Neuronal stem cell (in vitro differentiated cells): ENCODE data around the gene C3orf70.

ENCODE experiments used
- DNase-seq: peaks from one replicate; pipeline ENCODE4 v3.0.0-alpha.2; 2013; ENCODE audit warnings: low spot score
- H2AFZ ChIP-seq: one replicate; pipeline ENCODE4 v1.6.1; 2013; ENCODE audit warnings: mild to moderate bottlenecking, low read length, inconsistent platforms
- H2AK5ac ChIP-seq: 2 replicates; pipeline ENCODE4 v1.6.1; 2013; ENCODE audit warnings: low read depth, mild to moderate bottlenecking, inconsistent platforms, low read length, moderate library complexity, mixed read lengths
- H2BK120ac ChIP-seq: 2 replicates; pipeline ENCODE4 v1.6.1; 2013; ENCODE audit warnings: low read depth, mild to moderate bottlenecking, inconsistent platforms, low read length, moderate library complexity, mixed read lengths
- H2BK12ac ChIP-seq: one replicate; pipeline ENCODE4 v1.6.1; 2013; ENCODE audit warnings: low read length, inconsistent platforms
- H2BK15ac ChIP-seq: 2 replicates; pipeline ENCODE4 v1.6.1; 2013; ENCODE audit warnings: mild to moderate bottlenecking, low read length, inconsistent platforms, mixed read lengths
- H2BK5ac ChIP-seq: one replicate; pipeline ENCODE4 v1.6.1; 2013; ENCODE audit warnings: inconsistent platforms, mild to moderate bottlenecking, low read length, moderate library complexity
- H3K14ac ChIP-seq: one replicate; pipeline ENCODE4 v1.6.1; 2013; ENCODE audit warnings: low read length, inconsistent platforms
- H3K18ac ChIP-seq: 2 replicates; pipeline ENCODE4 v1.6.1; 2013; ENCODE audit warnings: low read length, inconsistent platforms
- H3K23ac ChIP-seq: 2 replicates; pipeline ENCODE4 v1.6.1; 2013; ENCODE audit warnings: low read depth, mild to moderate bottlenecking, mixed read lengths, low read length, inconsistent platforms; ENCODE audit not compliant: poor library complexity
- H3K27ac ChIP-seq: replicated peaks from 3 replicates; pipeline ENCODE4 v1.5.1; 2013; ENCODE audit warnings: low read length, inconsistent platforms
- H3K27me3 ChIP-seq, 3 experiments: 2 replicates each; pipeline ENCODE4 v1.6.1; 2013; ENCODE audit warnings: low read length in 3 of 3, mild to moderate bottlenecking in 2 of 3, inconsistent platforms in 1 of 3, low read depth in 1 of 3, mixed read lengths in 1 of 3, moderate library complexity in 1 of 3; ENCODE audit not compliant: control insufficient read depth in 3 of 3, insufficient read depth in 3 of 3
- H3K36me3 ChIP-seq, 2 donors: replicated peaks in 1 of 2; 2 replicates each; pipeline ENCODE4 v1.6.1; 2013; ENCODE audit warnings: low read length in 2 of 2; ENCODE audit not compliant: control insufficient read depth in 2 of 2, insufficient read depth in 2 of 2
- H3K4ac ChIP-seq: 2 replicates; pipeline ENCODE4 v1.6.1; 2013; ENCODE audit warnings: inconsistent platforms, mild to moderate bottlenecking, low read length, moderate library complexity
- H3K4me1 ChIP-seq, 2 donors: 1 replicate in 1 of 2; 2 replicates in 1 of 2; pipeline ENCODE4 v1.6.1; 2013; ENCODE audit warnings: low read length in 2 of 2, low read depth in 1 of 2; ENCODE audit not compliant: control insufficient read depth in 2 of 2, insufficient read depth in 1 of 2
- H3K4me2 ChIP-seq: one replicate; pipeline ENCODE4 v1.6.1; 2013; ENCODE audit warnings: mild to moderate bottlenecking, low read length, inconsistent platforms; ENCODE audit not compliant: insufficient read depth, poor library complexity, severe bottlenecking
- H3K4me3 ChIP-seq, 2 donors: 2 replicates each; pipeline ENCODE4 v1.5.1; 2013; ENCODE audit warnings: low read length in 2 of 2, mild to moderate bottlenecking in 2 of 2, inconsistent platforms in 1 of 2, moderate library complexity in 1 of 2
- H3K79me1 ChIP-seq: one replicate; pipeline ENCODE4 v1.6.1; 2013; ENCODE audit warnings: low read depth, mild to moderate bottlenecking, inconsistent platforms, low read length, moderate library complexity
- H3K9ac ChIP-seq: one replicate; pipeline ENCODE4 v1.6.1; 2013; ENCODE audit warnings: mild to moderate bottlenecking, low read depth, low read length, inconsistent platforms; ENCODE audit not compliant: poor library complexity
- H3K9me3 ChIP-seq, 2 donors: replicated peaks in 1 of 2; 2 replicates each; pipeline versions ENCODE3 to v1.6.1; 2013; ENCODE audit warnings: low read length in 2 of 2, mild to moderate bottlenecking in 2 of 2, inconsistent platforms in 1 of 2, low read depth in 1 of 2, mixed read lengths in 1 of 2, moderate library complexity in 1 of 2; ENCODE audit not compliant: control insufficient read depth in 2 of 2, insufficient read depth in 1 of 2
- H4K8ac ChIP-seq: one replicate; pipeline ENCODE4 v1.6.1; 2013; ENCODE audit warnings: low read depth, mild to moderate bottlenecking, inconsistent platforms, low read length, moderate library complexity
- H4K91ac ChIP-seq: one replicate; pipeline ENCODE4 v1.6.1; 2013; ENCODE audit warnings: low read length, low read depth, mild to moderate bottlenecking, inconsistent platforms; ENCODE audit not compliant: poor library complexity
- WGBS, 2 donors: extraction: QIAGEN DNeasy Blood & Tissue Kit; methylation state at CpG; one replicate each; pipeline ENCODE4 v1.1.7; 2013; ENCODE audit warnings: missing lambda C conversion rate in 2 of 2, mixed read lengths in 1 of 2; ENCODE audit not compliant: insufficient read length in 2 of 2, insufficient replicate concordance in 1 of 2; ENCODE audit errors: extremely low coverage in 2 of 2; 5-methylcytosine and 5-hydroxymethylcytosine counted together

The C3orf70 gene

DNA sequence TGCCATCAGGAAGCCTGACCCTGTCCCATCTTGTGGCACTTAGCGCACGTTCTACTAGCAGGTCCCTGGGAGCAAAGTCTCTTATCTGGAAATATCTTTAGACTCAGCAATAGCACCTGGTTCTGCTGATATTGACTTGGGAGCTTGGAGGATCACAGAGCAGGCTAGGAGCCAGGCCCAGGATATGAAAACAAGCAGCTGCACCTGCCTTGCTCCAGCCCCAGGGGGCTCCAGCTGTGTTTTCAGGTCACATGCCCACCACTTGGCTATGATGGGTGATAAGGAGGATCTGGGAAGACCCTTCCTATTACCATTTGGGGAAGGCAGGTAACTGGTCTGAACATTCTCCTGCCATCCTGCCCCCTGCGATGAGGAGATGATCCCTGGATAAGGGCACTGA is 87.8 kb downstream of the C3orf70 start:
- no peaks in the 10 kb centered on the region for H3K9me3 ChIP-seq
- H2AK5ac ChIP-seq, result no peak overlapping the region
- H3K4me2 ChIP-seq, result no peak overlapping the region
- no peak overlapping the region for H2BK12ac ChIP-seq
- WGBS, 2 donors, result no CpG with 5 or more reads among the region's 3 CpGs
- no peak overlapping the region for H3K18ac ChIP-seq
- DNase-seq, result no peak
- H3K27me3 ChIP-seq, result no peaks in the 10 kb centered on the region
- H3K14ac ChIP-seq, result no peak overlapping the region
- no peak overlapping the region for H3K23ac ChIP-seq
- H3K4ac ChIP-seq, result no peak overlapping the region
- peaks cover 0 to 10% of the 10 kb centered on the region in 2 donors for H3K4me1 ChIP-seq
- H3K27ac ChIP-seq, result no peak overlapping the region
- no peak overlapping the region for H2BK120ac ChIP-seq
- H2AFZ ChIP-seq, result peak overlapping the region; percentile 16
- no peak overlapping the region for H2BK15ac ChIP-seq
- no peak overlapping the region for H4K91ac ChIP-seq
- H3K4me3 ChIP-seq, result no peak overlapping the region
- H3K36me3 ChIP-seq, result no peaks in the 10 kb centered on the region
- no peaks in the 10 kb centered on the region for H3K79me1 ChIP-seq
- no peak overlapping the region for H2BK5ac ChIP-seq
- H4K8ac ChIP-seq, result no peak overlapping the region
- no peak overlapping the region for H3K9ac ChIP-seq

DNA sequence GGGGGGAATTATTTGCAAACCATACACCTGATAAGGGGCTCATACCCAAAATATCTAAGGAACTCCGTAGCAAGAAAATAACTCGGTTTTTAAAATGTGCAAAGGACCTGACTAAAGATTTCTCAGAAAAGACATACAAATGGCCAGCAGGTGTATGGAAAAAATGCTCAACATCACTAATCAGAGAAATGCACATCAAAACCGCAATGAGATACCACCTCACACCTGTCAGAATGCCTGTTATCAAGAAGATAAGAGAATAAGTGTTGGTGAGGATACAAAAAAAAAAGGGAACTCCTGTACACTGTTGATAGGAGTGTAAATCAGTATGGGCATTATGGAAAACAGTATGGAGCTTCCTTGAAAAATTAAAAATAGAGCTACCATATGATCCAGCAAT is 89.4 kb downstream of the C3orf70 start:
- WGBS, 2 donors, result no CpG with 5 or more reads among the region's 3 CpGs
- H3K4me3 ChIP-seq, result no peak overlapping the region
- no peaks in the 10 kb centered on the region for H3K4me1 ChIP-seq
- no peak overlapping the region for H2BK15ac ChIP-seq
- H2BK12ac ChIP-seq, result no peak overlapping the region
- no peak overlapping the region for H3K23ac ChIP-seq
- H3K36me3 ChIP-seq, result no peaks in the 10 kb centered on the region
- no peak for DNase-seq
- H3K27ac ChIP-seq, result no peak overlapping the region
- H3K18ac ChIP-seq, result no peak overlapping the region
- H4K8ac ChIP-seq, result no peak overlapping the region
- no peak overlapping the region for H3K9ac ChIP-seq
- no peak overlapping the region for H2BK120ac ChIP-seq
- no peak overlapping the region for H2BK5ac ChIP-seq
- H3K4ac ChIP-seq, result no peak overlapping the region
- no peak overlapping the region for H4K91ac ChIP-seq
- H2AFZ ChIP-seq, result no peak overlapping the region
- no peaks in the 10 kb centered on the region for H3K79me1 ChIP-seq
- no peak overlapping the region for H3K4me2 ChIP-seq
- H2AK5ac ChIP-seq, result no peak overlapping the region
- no peak overlapping the region for H3K14ac ChIP-seq
- H3K27me3 ChIP-seq, result no peaks in the 10 kb centered on the region
- H3K9me3 ChIP-seq, result no peaks in the 10 kb centered on the region

DNA sequence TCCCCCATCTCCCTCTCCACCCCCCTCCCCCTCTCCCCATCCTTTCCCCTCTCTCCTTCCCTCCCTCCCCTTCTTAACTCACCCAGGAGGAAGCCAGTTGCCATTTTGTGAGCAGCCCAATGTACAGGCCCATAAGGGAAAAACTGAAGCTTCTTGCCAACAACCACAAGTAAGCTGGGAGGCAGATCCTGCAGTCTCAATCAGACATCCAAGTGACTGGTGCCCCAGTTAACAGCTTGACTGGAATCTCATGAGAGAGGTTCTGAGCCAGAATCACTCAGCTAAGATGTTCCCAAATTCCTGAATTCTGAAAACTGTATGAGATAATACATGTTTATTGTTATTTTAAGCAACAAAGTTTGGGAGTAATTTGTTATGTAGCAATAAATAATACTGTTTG is 90.7 kb downstream of the C3orf70 start:
- DNase-seq, result no peak
- Histone ChIP-seq H3K23ac (no peak overlapping the region), H2BK12ac (no peak overlapping the region), H3K36me3 (no peaks in the 10 kb centered on the region), H2BK5ac (no peak overlapping the region), H3K79me1 (no peaks in the 10 kb centered on the region), H3K4me1 (no peaks in the 10 kb centered on the region), H2BK15ac (no peak overlapping the region), H3K9ac (no peak overlapping the region), H2BK120ac (no peak overlapping the region), H2AK5ac (no peak overlapping the region), H3K9me3 (peaks cover 0 to 8% of the 10 kb centered on the region in 2 donors), H3K14ac (no peak overlapping the region), H3K4ac (no peak overlapping the region), H4K91ac (no peak overlapping the region), H4K8ac (no peak overlapping the region), H3K4me3 (no peak overlapping the region), H3K18ac (no peak overlapping the region), H3K4me2 (no peak overlapping the region), H2AFZ (no peak overlapping the region), H3K27me3 (no peaks in the 10 kb centered on the region), H3K27ac (no peak overlapping the region)

GRCh38 chr3:185060655-185061054 is 92.2 kb downstream of the C3orf70 start:
- H3K23ac ChIP-seq, result no peak overlapping the region
- no peak overlapping the region for H2BK12ac ChIP-seq
- no peak overlapping the region for H3K4me3 ChIP-seq
- H2BK5ac ChIP-seq, result no peak overlapping the region
- no peaks in the 10 kb centered on the region for H3K27me3 ChIP-seq
- no peaks in the 10 kb centered on the region for H3K36me3 ChIP-seq
- DNase-seq, result no peak
- H2AFZ ChIP-seq, result no peak overlapping the region
- no peaks in the 10 kb centered on the region for H3K4me1 ChIP-seq
- no peak overlapping the region for H3K27ac ChIP-seq
- peaks cover 0 to 21% of the 10 kb centered on the region in 2 donors for H3K9me3 ChIP-seq
- H4K91ac ChIP-seq, result no peak overlapping the region
- H3K18ac ChIP-seq, result no peak overlapping the region
- no peak overlapping the region for H3K4ac ChIP-seq
- H3K4me2 ChIP-seq, result no peak overlapping the region
- H3K9ac ChIP-seq, result no peak overlapping the region
- no peaks in the 10 kb centered on the region for H3K79me1 ChIP-seq
- H2BK15ac ChIP-seq, result no peak overlapping the region
- H2AK5ac ChIP-seq, result no peak overlapping the region
- no peak overlapping the region for H4K8ac ChIP-seq
- peak overlapping the region; percentile 47 for H3K14ac ChIP-seq
- no CpG with 5 or more reads among the region's 2 CpGs for WGBS, 2 donors
- no peak overlapping the region for H2BK120ac ChIP-seq
